ENCODE measurements around the gene KLK13. TPM values are rescaled to one million over a fixed set of nuclear protein-coding genes. Genes with fewer than 3 reads are reported as not detected.
A peak's percentile ranks its signal among the peaks of the same experiment; 100 is the strongest.

KLK13 gene
- total RNA-seq, 4 donors from 2014 or later = 0.63 TPM; not detected in 3

DNA sequence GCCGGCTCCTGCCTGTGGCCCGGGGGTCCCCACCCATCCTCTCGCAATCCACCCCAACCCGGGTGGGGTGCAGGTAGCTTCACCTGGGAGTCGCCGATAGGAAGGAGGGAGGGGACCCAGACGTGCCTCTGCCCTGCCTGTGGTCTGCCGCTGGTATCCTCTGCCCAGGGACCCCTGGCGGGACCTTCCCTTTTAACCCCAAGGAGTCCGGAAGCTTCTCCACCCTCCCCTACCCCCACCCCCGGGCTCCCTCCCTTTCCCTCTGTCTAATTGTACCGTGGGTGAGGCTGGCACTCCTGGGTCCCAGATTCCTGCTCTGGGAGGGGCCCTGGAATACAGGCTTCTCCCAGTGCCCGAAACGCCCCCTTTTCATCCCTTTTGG, 45.4 kb downstream of the KLK13 start, which contains the start of gene KLK10:
KLK10 (minus strand) TSS at position 166 of the 382 bp plus-strand sequence. CDS start 579 bp downstream, outside the sequence.
- peak within 1 kb of the TSS in 1 of 4 donors; percentile 9 for H3K27ac ChIP-seq
- peaks cover 0 to 5% (median 0%) of the 10 kb centered on the region in 4 donors for H3K9me3 ChIP-seq
- TF ChIP-seq POLR2A (IDR thresholded peaks at IDR 0.05) = no peak
- TF ChIP-seq EP300 (IDR thresholded peaks at IDR 0.05) = no peak
- TF ChIP-seq, protein P1, sequence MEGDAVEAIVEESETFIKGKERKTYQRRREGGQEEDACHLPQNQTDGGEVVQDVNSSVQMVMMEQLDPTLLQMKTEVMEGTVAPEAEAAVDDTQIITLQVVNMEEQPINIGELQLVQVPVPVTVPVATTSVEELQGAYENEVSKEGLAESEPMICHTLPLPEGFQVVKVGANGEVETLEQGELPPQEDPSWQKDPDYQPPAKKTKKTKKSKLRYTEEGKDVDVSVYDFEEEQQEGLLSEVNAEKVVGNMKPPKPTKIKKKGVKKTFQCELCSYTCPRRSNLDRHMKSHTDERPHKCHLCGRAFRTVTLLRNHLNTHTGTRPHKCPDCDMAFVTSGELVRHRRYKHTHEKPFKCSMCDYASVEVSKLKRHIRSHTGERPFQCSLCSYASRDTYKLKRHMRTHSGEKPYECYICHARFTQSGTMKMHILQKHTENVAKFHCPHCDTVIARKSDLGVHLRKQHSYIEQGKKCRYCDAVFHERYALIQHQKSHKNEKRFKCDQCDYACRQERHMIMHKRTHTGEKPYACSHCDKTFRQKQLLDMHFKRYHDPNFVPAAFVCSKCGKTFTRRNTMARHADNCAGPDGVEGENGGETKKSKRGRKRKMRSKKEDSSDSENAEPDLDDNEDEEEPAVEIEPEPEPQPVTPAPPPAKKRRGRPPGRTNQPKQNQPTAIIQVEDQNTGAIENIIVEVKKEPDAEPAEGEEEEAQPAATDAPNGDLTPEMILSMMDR (IDR thresholded peaks at IDR 0.05) = no peak
- 2 to 8% methylated on average over 12 to 13 of the region's 14 CpGs for WGBS, 2 donors
- H3K4me3 ChIP-seq = peak within 1 kb of the TSS in 2 of 4 donors; percentile 23 to 41
- peaks cover 0 to 78% of the 10 kb centered on the region in 2 donors for H3K27me3 ChIP-seq
- DNase-seq (ENCODE audit: low spot score in 2 of 2) = no peak
- peaks cover 0 to 35% (median 1%) of the 10 kb centered on the region in 4 donors for H3K4me1 ChIP-seq
- no peaks in the 10 kb centered on the region for H3K36me3 ChIP-seq

DNA sequence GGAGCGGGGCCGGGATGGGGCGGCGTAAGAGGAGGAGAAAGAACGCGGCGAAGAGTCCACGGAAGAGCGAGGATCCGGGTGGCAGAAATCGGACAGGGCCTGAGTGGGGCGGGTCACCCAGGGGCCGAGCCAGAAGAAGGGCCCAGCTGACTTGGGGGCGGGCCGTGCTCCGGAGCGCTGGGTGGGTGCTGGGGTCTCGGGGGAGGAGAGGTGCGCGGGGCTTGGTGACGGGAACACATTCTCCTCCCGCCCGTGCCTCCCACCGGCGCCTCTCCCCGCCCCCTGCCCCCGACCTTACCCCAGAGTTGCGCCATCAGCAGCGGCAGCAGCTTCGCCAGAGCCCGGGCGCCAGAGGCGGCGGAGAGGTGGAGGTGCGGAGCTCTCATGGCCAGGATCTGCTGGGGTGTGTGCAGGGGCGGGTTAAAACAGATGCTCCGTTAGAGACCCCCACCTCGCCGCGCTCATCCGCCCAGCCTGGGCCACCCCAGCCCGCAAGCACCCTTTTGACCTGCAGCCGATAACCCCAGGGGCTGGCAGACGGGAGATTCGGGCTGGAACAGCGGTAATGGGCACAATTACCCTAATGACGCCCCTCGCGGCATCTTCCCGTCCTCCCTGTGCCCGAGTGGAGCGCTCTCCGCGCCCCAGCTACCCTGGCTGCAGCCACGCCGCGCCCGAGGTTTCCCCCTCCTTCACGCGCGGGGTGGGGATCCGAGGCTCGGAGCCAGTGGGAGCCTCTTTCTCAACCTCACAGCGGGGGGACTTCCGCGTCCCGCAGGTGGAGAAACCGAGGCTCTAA, 45.9 kb downstream of the KLK13 start:
- Histone ChIP-seq H3K4me3 (peak overlapping the region in 2 of 4 donors; percentile 23 to 41), H3K36me3 (no peaks in the 10 kb centered on the region), H3K27me3 (peaks cover 0 to 78% of the 10 kb centered on the region in 2 donors), H3K9me3 (peaks cover 0 to 5% (median 0%) of the 10 kb centered on the region in 4 donors), H3K27ac (peak overlapping the region in 1 of 4 donors; percentile 9), H3K4me1 (peaks cover 0 to 35% (median 1%) of the 10 kb centered on the region in 4 donors)
- DNase-seq (ENCODE audit: low spot score in 2 of 2) = no peak
- TF ChIP-seq, protein P1 (IDR thresholded peaks at IDR 0.05) = no peak
- TF ChIP-seq POLR2A (IDR thresholded peaks at IDR 0.05) (no peak), EP300 (IDR thresholded peaks at IDR 0.05) (no peak)
- WGBS, 2 donors = 1% methylated on average over 38 to 54 of the region's 68 CpGs

DNA sequence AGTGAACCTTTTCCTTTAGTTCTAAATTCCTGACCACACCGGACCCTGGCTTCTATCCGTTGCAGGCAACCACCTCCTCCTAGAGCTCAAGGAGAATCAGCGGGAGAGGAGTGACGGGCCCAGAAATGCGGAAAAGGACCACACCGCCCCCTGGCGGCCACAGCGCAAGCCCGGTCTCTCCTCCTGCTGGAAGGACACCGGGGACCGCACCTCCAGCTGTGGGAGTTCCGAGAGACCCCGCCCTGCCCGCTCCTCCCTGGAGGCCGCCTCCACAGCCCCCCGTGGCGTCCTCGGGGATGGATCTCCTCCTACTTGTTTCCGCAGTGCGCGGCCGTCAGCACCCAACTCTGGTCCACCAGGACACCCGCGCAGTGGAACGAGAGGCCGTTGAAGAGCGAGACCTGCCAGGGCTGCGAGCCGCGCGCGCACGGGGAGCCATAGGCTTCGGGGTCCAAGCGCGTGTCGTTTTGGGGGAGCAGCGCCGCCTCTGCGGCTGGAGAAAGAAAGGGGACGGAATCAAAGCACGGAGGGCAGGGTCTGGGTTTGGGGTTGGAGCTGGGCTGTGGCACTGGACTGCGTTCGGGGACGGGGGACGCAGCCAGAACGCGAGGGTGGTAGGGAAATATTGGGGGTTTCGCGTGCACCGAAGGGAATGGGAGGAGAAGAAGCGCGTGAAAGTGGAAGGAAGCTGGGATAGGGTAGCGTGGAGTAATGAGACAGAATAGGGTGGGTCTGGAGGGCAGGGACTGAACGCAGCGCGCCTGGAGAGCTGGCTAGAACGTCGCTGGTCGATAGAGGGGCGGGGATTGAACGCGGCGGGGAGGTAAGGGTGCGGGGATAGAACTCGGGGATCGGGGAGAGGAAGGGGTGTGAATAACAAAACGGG, 47.9 kb downstream of the KLK13 start:
- Histone ChIP-seq H3K4me3 (peak overlapping the region in 1 of 4 donors; percentile 37), H3K27ac (no peak overlapping the region), H3K36me3 (no peaks in the 10 kb centered on the region), H3K9me3 (peaks cover 0 to 5% (median 0%) of the 10 kb centered on the region in 4 donors), H3K27me3 (peaks cover 0 to 68% of the 10 kb centered on the region in 2 donors), H3K4me1 (peaks cover 0 to 35% (median 1%) of the 10 kb centered on the region in 4 donors)
- 1 to 2% methylated on average over 61 to 68 of the region's 68 CpGs for WGBS, 2 donors
- TF ChIP-seq, protein P1 (IDR thresholded peaks at IDR 0.05) = peak; percentile 31 to 66 (median 59)
- no peak for TF ChIP-seq EP300 (IDR thresholded peaks at IDR 0.05)
- peak; percentile 9 to 21 for DNase-seq (ENCODE audit: low spot score in 2 of 2)

DNA sequence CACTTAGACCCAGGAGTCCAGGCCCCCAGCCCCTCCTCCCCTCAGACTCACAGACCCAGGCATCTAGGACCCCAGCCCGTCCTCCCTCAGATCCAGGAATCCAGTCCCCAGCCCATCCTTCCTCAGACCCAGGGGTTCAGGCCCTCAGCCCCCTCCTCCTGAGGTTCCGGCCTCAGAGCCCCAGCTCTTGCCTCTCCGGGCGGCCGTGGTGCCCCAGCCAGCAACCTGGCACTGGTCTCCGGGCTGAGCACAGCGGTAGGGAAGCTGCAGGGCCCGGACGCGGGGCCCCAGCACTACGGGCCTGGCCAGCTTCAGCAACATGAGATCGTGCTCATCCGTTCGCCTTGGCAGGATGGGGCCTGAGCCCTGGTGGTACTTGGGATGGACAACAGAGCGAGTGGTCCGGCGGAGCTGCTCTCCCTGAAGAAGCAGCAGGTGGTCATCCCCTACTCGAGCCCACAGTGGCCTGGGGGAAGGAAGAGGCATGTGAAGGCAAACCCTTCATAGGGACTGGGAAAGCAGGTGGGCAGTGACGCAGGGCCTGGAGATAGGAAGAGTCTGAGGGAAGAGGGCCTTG, 49.1 kb downstream of the KLK13 start:
- Histone ChIP-seq H3K27ac (no peak overlapping the region), H3K4me1 (peaks cover 0 to 31% (median 1%) of the 10 kb centered on the region in 4 donors), H3K27me3 (peaks cover 0 to 68% of the 10 kb centered on the region in 2 donors), H3K9me3 (peaks cover 0 to 5% (median 0%) of the 10 kb centered on the region in 4 donors), H3K4me3 (no peak overlapping the region), H3K36me3 (no peaks in the 10 kb centered on the region)
- no peak for DNase-seq (ENCODE audit: low spot score in 2 of 2)
- 88 to 94% methylated on average over 18 to 19 of the region's 19 CpGs for WGBS, 2 donors
- TF ChIP-seq POLR2A (IDR thresholded peaks at IDR 0.05) (no peak), EP300 (IDR thresholded peaks at IDR 0.05) (no peak)
- TF ChIP-seq, protein P1 (IDR thresholded peaks at IDR 0.05) = no peak

Measured in tibial nerve (tissue), 4 donors.